MM.1S (cell line): Measurements from ENCODE around the gene RALGAPA2.

ENCODE experiments used
- DNase-seq: peaks from one replicate; pipeline ENCODE4 v3.0.0-alpha.2; 2015
- H2AFZ ChIP-seq: fragments of 300-600 bp; sonication (generic); 2 replicates; pipeline ENCODE4 v1.6.0; 2016; ENCODE audit warnings: antibody characterized with exemption, low read length
- H3F3A ChIP-seq: fragments of 300-600 bp; sonication (generic); 2 replicates; pipeline ENCODE4 v1.6.1; 2016; ENCODE audit warnings: mild to moderate bottlenecking, antibody characterized with exemption, low read length, moderate library complexity, mixed read lengths; ENCODE audit not compliant: insufficient read depth
- H3K27ac ChIP-seq: fragments of 300-600 bp; sonication (generic); 2 replicates; pipeline ENCODE4 v1.5.1; 2016; ENCODE audit warnings: mild to moderate bottlenecking, low read length
- H3K27me3 ChIP-seq: fragments of 300-600 bp; sonication (generic); replicated peaks from 2 replicates; pipeline ENCODE4 v1.6.0; 2016; ENCODE audit warnings: low read length; ENCODE audit not compliant: insufficient read depth
- H3K36me3 ChIP-seq: fragments of 300-600 bp; sonication (generic); replicated peaks from 2 replicates; pipeline ENCODE4 v1.6.1; 2016; ENCODE audit warnings: mild to moderate bottlenecking, low read length, mixed read lengths; ENCODE audit not compliant: insufficient read depth
- H3K4me1 ChIP-seq: fragments of 300-600 bp; sonication (generic); 2 replicates; pipeline ENCODE4 v1.6.1; 2016; ENCODE audit warnings: low read length, mixed read lengths
- H3K4me2 ChIP-seq: fragments of 300-600 bp; sonication (generic); 2 replicates; pipeline ENCODE4 v1.6.0; 2016; ENCODE audit warnings: low read depth, low read length
- H3K4me3 ChIP-seq: fragments of 300-600 bp; sonication (generic); 2 replicates; pipeline ENCODE4 v1.5.1; 2016; ENCODE audit warnings: low read length, mixed read lengths
- H3K79me2 ChIP-seq: fragments of 300-600 bp; sonication (generic); 2 replicates; pipeline ENCODE4 v1.6.1; 2016; ENCODE audit warnings: mixed run types, low read length, mixed read lengths
- H3K9ac ChIP-seq: fragments of 300-600 bp; sonication (generic); 2 replicates; pipeline ENCODE4 v1.6.1; 2016; ENCODE audit warnings: low read length, mixed read lengths
- H3K9me2 ChIP-seq: fragments of 300-600 bp; sonication (generic); replicated peaks from 2 replicates; pipeline ENCODE4 v1.6.1; 2016; ENCODE audit warnings: mild to moderate bottlenecking, low read length, mixed read lengths; ENCODE audit not compliant: insufficient read depth
- H3K9me3 ChIP-seq: fragments of 300-600 bp; sonication (generic); replicated peaks from 2 replicates; pipeline ENCODE4 v1.6.1; 2016; ENCODE audit warnings: mild to moderate bottlenecking, low read length, mixed read lengths; ENCODE audit not compliant: insufficient read depth
- H4K20me1 ChIP-seq: fragments of 300-600 bp; sonication (generic); 2 replicates; pipeline ENCODE4 v1.6.1; 2016; ENCODE audit warnings: mild to moderate bottlenecking, low read length, moderate library complexity, mixed read lengths; ENCODE audit not compliant: insufficient read depth
- CTCF ChIP-seq: fragments of 300-600 bp; sonication (generic); IDR thresholded peaks from 2 replicates; pipeline ENCODE4 v1.5.1; 2016; ENCODE audit warnings: antibody characterized with exemption, low read length, mixed read lengths
- EZH2 ChIP-seq: fragments of 300-600 bp; sonication (generic); optimal IDR thresholded peaks from 2 replicates; pipeline ENCODE3; 2017; ENCODE audit warnings: low read depth, mild to moderate bottlenecking, antibody characterized with exemption, low read length, mixed read lengths
- EZH2phosphoT487 ChIP-seq: fragments of 300-600 bp; sonication (generic); IDR thresholded peaks from 2 replicates; pipeline ENCODE4 v1.6.1; 2018; ENCODE audit warnings: antibody characterized with exemption, low read length

RALGAPA2 gene

GRCh38 chr20:20527661-20528060 is 184.8 kb downstream of the RALGAPA2 start:
- H3K9me3 ChIP-seq = no peaks in the 10 kb centered on the region
- H4K20me1 ChIP-seq = no peaks in the 10 kb centered on the region
- no peak overlapping the region for H2AFZ ChIP-seq
- H3K79me2 ChIP-seq = no peaks in the 10 kb centered on the region
- no peak for DNase-seq
- TF ChIP-seq EZH2phosphoT487 (no peak), EZH2 (no peak)
- no peak overlapping the region for H3K9ac ChIP-seq
- no peaks in the 10 kb centered on the region for H3K27me3 ChIP-seq
- no peaks in the 10 kb centered on the region for H3K36me3 ChIP-seq
- no peaks in the 10 kb centered on the region for H3F3A ChIP-seq
- H3K4me1 ChIP-seq = no peaks in the 10 kb centered on the region
- H3K27ac ChIP-seq = no peak overlapping the region
- H3K4me3 ChIP-seq = no peak overlapping the region
- H3K4me2 ChIP-seq = no peak overlapping the region
- no peaks in the 10 kb centered on the region for H3K9me2 ChIP-seq

- H3K36me3 ChIP-seq = no peaks in the 10 kb centered on the region
- H4K20me1 ChIP-seq = no peaks in the 10 kb centered on the region
- no peak overlapping the region for H3K4me3 ChIP-seq
- H3K4me1 ChIP-seq = no peaks in the 10 kb centered on the region
- no peak overlapping the region for H3K4me2 ChIP-seq
- H3F3A ChIP-seq = no peaks in the 10 kb centered on the region
- H3K9me2 ChIP-seq = no peaks in the 10 kb centered on the region
- no peaks in the 10 kb centered on the region for H3K79me2 ChIP-seq
- no peak overlapping the region for H3K9ac ChIP-seq
- no peaks in the 10 kb centered on the region for H3K27me3 ChIP-seq
- H2AFZ ChIP-seq = no peak overlapping the region
- TF ChIP-seq EZH2phosphoT487 = no peak
- TF ChIP-seq EZH2 = no peak
- no peak for TF ChIP-seq CTCF
- DNase-seq = no peak
- H3K27ac ChIP-seq = no peak overlapping the region
- no peaks in the 10 kb centered on the region for H3K9me3 ChIP-seq
Observed at GRCh38 chr20:20525756-20526155, 186.7 kb downstream of the RALGAPA2 start.

GRCh38 chr20:20525214-20525613 is 187.2 kb downstream of the RALGAPA2 start:
- H3K4me2 ChIP-seq = no peak overlapping the region
- H3K79me2 ChIP-seq = no peaks in the 10 kb centered on the region
- H3K36me3 ChIP-seq = no peaks in the 10 kb centered on the region
- H3K9me2 ChIP-seq = no peaks in the 10 kb centered on the region
- no peak overlapping the region for H3K27ac ChIP-seq
- H3K4me1 ChIP-seq = no peaks in the 10 kb centered on the region
- H2AFZ ChIP-seq = no peak overlapping the region
- H3K9ac ChIP-seq = no peak overlapping the region
- TF ChIP-seq EZH2 = no peak
- no peak for TF ChIP-seq EZH2phosphoT487
- no peak for TF ChIP-seq CTCF
- H3K4me3 ChIP-seq = no peak overlapping the region
- H3K9me3 ChIP-seq = no peaks in the 10 kb centered on the region
- no peaks in the 10 kb centered on the region for H4K20me1 ChIP-seq
- no peaks in the 10 kb centered on the region for H3K27me3 ChIP-seq
- DNase-seq = no peak
- no peaks in the 10 kb centered on the region for H3F3A ChIP-seq

- H3K4me2 ChIP-seq = no peak overlapping the region
- H3K9me2 ChIP-seq = no peaks in the 10 kb centered on the region
- no peak overlapping the region for H2AFZ ChIP-seq
- no peaks in the 10 kb centered on the region for H3K27me3 ChIP-seq
- no peaks in the 10 kb centered on the region for H3K9me3 ChIP-seq
- no peaks in the 10 kb centered on the region for H4K20me1 ChIP-seq
- H3K4me1 ChIP-seq = no peaks in the 10 kb centered on the region
- H3K9ac ChIP-seq = no peak overlapping the region
- no peaks in the 10 kb centered on the region for H3F3A ChIP-seq
- H3K4me3 ChIP-seq = no peak overlapping the region
- TF ChIP-seq EZH2phosphoT487 (no peak), CTCF (no peak), EZH2 (no peak)
- H3K79me2 ChIP-seq = no peaks in the 10 kb centered on the region
- no peak for DNase-seq
- H3K27ac ChIP-seq = no peak overlapping the region
- H3K36me3 ChIP-seq = no peaks in the 10 kb centered on the region
Observed at GRCh38 chr20:20524756-20525155, 187.7 kb downstream of the RALGAPA2 start.
